HG03378 (cell line): ENCODE measurements around the gene PAX8.

Experiments used
- ATAC-seq: cut with Tn5 transposase; IDR thresholded peaks from one replicate; pipeline ENCODE4 v1.9.1; 2021; ENCODE audit warnings: mild to moderate bottlenecking, moderate library complexity; ENCODE audit not compliant: unreplicated experiment

PAX8 gene

DNA sequence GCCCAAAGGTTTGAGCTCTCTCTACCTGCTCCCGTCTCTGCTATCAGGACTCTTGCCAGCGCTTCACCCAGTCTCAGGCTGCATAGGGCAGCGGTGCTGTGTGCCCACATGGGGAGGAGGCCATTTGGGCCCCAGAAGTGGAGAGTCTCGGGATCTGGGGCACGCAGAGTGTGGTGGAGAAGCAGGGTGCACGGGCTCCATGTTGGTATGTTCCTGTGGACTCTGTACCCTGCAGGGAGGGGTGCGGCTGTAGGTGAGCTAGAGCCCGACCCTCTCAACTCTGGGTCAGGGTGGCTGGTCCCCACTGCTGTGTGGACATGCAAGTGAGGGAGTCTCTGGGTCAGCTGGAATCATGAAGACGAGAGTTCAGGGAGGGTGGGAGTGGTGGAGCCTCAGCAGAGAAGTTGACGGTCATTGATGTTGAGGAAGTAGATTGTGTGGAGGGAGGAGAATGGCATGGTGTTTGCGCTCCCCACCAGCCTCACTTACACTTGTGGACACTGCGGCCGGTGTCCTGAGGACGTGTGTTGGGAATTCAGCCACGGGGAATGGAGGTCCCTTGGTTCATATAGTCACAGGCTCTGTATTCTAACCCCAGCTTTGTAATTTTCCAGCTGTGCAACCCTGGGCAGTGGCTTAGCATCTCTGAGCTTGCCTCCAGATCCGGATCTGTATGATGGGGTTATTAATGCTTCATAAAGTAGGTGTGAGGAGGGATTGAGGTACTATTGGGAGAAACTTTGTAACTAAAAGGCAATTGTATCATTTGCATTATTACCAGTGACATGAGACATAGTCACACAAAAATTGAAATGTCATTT, 105.8 kb downstream of the PAX8 start:
- no peak for ATAC-seq

GRCh38 chr2:113171334-113172075, 107.2 kb downstream of the PAX8 start:
- ATAC-seq = no peak

DNA sequence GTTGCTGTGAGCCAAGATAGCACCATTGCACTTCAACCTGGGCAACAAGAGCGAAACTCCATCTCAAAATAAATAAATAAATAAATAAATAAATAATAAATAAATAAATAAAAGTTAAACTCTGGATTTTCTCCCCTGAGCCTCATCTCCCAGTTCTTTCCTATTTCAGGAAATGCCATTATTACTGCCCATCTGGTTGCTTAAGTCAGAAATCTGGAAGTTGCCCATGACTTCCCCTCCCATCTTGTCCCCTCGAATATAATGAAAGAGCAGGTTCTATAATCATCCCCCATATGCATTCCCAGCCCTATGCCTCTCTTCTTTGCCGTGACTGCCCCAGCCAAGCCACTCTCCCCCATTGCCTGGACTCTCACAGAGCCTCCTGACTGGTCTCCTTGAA, 109.1 kb downstream of the PAX8 start:
- no peak for ATAC-seq

DNA sequence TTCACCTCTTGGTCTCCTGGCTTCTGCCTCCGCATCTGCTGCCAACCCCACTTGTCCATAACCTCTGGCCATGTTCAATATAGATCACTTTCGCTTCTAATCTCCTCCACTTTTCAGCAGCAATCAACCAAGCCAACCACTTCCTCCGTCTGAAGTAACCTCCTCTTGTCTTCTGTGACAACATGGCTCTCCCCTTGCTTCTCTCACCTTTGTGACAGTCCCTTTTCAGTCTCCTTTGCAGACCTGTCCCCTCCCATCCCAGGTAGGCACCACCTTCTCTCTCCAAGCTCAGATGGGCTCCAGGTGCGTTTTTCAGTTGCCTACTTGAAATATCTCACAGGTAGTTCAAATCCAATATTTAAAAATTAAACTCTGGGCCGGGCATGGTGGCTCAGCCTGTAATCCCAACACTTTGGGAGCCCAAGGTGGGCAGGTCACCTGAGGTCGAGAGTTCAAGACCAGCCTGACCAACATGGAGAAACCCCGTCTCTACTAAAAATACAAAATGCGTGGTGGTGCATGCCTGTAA, 109.7 kb downstream of the PAX8 start:
- ATAC-seq = no peak

DNA sequence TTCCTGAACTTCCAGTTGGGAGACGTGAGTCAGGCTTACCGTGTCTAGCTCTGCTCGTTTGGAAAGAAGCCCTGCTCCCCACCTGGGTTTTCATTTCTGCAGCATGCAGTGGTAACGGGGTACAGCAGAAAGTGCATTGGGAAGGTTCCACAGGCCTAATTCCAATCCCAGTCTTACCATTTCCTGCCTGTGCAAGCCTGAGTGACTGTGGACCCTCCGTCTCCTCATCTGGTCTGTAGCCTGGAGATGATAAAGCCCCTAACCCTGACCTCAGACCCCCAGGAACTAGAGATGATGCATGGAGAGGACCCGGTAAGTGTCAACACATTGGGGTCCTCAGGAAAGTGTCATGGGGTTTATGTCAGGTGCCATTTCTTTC, 110.8 kb downstream of the PAX8 start:
- ATAC-seq = no peak

- ATAC-seq = no peak
Measured at GRCh38 chr2:113167115-113167932, 111.4 kb downstream of the PAX8 start.

DNA sequence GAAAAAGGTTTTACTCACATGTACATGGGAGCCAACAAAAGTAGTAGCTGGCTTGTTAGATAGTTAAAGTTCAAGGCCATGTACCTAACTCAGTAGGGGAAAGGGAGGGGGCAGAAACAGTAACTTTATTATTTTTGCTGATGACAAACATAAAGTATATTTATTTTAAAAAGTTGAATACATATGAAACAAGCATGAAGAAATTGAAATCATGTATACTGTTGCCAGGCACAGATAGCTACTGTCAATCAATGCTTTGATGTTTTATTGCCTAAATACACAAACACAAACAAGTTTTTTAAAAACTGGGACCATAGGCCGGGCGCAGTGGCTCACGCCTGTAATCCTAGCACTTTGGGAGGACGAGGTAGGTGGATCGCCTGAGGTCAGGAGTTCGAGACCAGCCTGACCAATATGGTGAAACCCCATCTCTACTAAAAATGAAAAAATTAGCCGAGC, 112.5 kb downstream of the PAX8 start:
- ATAC-seq = no peak
